Measurements from ENCODE around the gene ARHGAP31.

DNA sequence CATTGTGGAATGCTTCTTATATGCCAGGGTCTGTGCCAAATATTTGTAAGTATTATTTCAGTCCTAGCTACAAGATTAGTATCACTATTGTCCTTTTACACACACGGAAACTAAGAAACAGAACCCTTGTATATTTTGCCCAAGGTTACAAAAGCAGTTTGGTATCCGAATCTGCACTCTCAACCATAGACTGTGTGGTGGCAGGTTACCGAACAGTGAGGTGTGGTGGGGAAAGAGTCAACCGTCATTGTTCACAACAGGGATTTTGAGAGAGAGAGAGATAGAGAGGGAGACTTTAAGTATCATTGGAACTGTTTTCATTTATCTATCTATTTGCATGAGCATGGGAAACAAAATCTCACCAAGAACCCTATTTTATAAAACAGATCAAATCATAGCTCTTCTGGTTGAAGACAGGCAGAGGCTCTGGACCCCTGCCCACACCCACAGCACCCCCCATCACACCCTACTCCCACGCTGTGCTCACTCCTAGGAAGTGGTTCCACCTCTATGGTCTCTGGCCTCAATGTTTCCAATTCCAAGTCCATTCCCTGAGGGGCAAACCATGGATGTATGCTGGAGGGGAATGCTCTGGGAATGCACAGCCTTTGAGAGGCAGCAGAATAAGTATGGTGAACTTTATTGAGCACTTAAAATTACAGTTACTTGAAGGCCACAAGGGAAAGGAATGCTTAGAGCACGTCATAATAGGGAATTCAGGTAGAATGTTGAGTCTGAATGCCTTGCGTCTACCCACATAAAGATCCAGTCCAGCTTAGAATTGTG lies 69.0 kb downstream of the ARHGAP31 start:
- TF ChIP-seq EZH2 (IDR thresholded peaks at IDR 0.05; ENCODE audit: insufficient read depth, poor library complexity, severe bottlenecking): no peak
- no peak for TF ChIP-seq EZH2phosphoT487 (IDR thresholded peaks at IDR 0.05; ENCODE audit: insufficient read depth, low read depth)

Measured in GM23248 (cell line).